Activated naive CD4-positive, alpha-beta T cell treated with anti-CD3 and anti-CD28 coated beads for 36 hours (primary cell): ENCODE results near the gene MUC20. TPM values are rescaled to one million over a fixed set of nuclear protein-coding genes. Genes with fewer than 3 reads are reported as not detected.
"Not testable (repeated sequence)": the region's sequence is repeated elsewhere in the genome, so short reads cannot be mapped to it uniquely, and the experiment has no call there.

ENCODE experiments used
- CTCF ChIA-PET: fragments of 350-600 bp; sonication (Branson Sonifier 250); formaldehyde crosslinking; loops from one replicate; lab custom pipeline; 2021; ENCODE audit warnings: antibody characterized with exemption; lab: Charles Lee
- DNase-seq: peaks from one replicate; pipeline ENCODE4 v3.0.0-alpha.2; 2020
- H3K27ac Mint-ChIP-seq: one replicate; pipeline ENCODE4 v1.8.0; 2021; ENCODE audit warnings: mild to moderate bottlenecking, mixed read lengths
- H3K27me3 Mint-ChIP-seq: one replicate; pipeline ENCODE4 v1.8.0; 2021; ENCODE audit warnings: low read depth, mixed read lengths
- H3K36me3 Mint-ChIP-seq: one replicate; pipeline ENCODE4 v1.8.0; 2021; ENCODE audit warnings: low read depth, mixed read lengths
- H3K4me1 Mint-ChIP-seq: one replicate; pipeline ENCODE4 v1.8.0; 2021; ENCODE audit warnings: low read depth, mixed read lengths
- H3K4me3 Mint-ChIP-seq: one replicate; pipeline ENCODE4 v1.8.0; 2021; ENCODE audit warnings: mild to moderate bottlenecking, moderate library complexity, mixed read lengths
- H3K9me3 Mint-ChIP-seq: one replicate; pipeline ENCODE4 v1.8.0; 2021; ENCODE audit warnings: mixed read lengths
- intact Hi-C: fragments of 100-400 bp; cut with micrococcal nuclease; formaldehyde crosslinking; loops from one replicate; pipeline ENCODE4 v1.15.1; 2023
- total RNA-seq, 2 experiments: library from RNA; stranded (reverse); gene quantifications; one replicate each; pipeline ENCODE4 v1.2.3, GENCODE V29; 2021

The MUC20 gene
- under 1 TPM; 0.43 to 0.84 TPM for total RNA-seq

- H3K4me3 Mint-ChIP-seq, CTCF ChIA-PET, H3K27ac Mint-ChIP-seq, H3K36me3 Mint-ChIP-seq, intact Hi-C loops, H3K4me1 Mint-ChIP-seq, H3K27me3 Mint-ChIP-seq, H3K9me3 Mint-ChIP-seq, DNase-seq: not testable (repeated sequence)
These were observed at the start of gene MUC20 for GRCh38 chr3:195720831-195721506. MUC20 (plus strand) TSS chr3:195720978; CDS start chr3:195721008, 30 bp downstream.

- H3K27me3 Mint-ChIP-seq, DNase-seq, CTCF ChIA-PET, H3K9me3 Mint-ChIP-seq, H3K4me3 Mint-ChIP-seq, H3K4me1 Mint-ChIP-seq, H3K27ac Mint-ChIP-seq, H3K36me3 Mint-ChIP-seq, intact Hi-C loops: not testable (repeated sequence)
These were observed 49.5 kb upstream of the MUC20 start for GRCh38 chr3:195671283-195671682.

- H3K36me3 Mint-ChIP-seq: peaks cover 11% of the 10 kb centered on the region
- H3K4me3 Mint-ChIP-seq, DNase-seq, H3K9me3 Mint-ChIP-seq, H3K4me1 Mint-ChIP-seq, intact Hi-C loops, H3K27me3 Mint-ChIP-seq, H3K27ac Mint-ChIP-seq: not testable (repeated sequence)
- CTCF ChIA-PET: interaction anchor here (0.5 kb wide), 1 partner anchor 183 kb away, joined by 3 read pairs; no protein-coding TSS in a partner anchor
These were observed 47.1 kb upstream of the MUC20 start for GRCh38 chr3:195673711-195674110.

- H3K4me3 Mint-ChIP-seq, H3K9me3 Mint-ChIP-seq, H3K27ac Mint-ChIP-seq, H3K4me1 Mint-ChIP-seq, intact Hi-C loops, DNase-seq, CTCF ChIA-PET, H3K27me3 Mint-ChIP-seq: not testable (repeated sequence)
- peaks cover 14% of the 10 kb centered on the region for H3K36me3 Mint-ChIP-seq
These were observed 42.3 kb upstream of the MUC20 start for GRCh38 chr3:195678391-195679015.

- H3K27me3 Mint-ChIP-seq, CTCF ChIA-PET, H3K4me3 Mint-ChIP-seq, DNase-seq, H3K4me1 Mint-ChIP-seq, H3K27ac Mint-ChIP-seq, intact Hi-C loops, H3K9me3 Mint-ChIP-seq: not testable (repeated sequence)
- H3K36me3 Mint-ChIP-seq: peaks cover 22% of the 10 kb centered on the region
These were observed 40.1 kb upstream of the MUC20 start for GRCh38 chr3:195680690-195681089.

- H3K4me1 Mint-ChIP-seq, CTCF ChIA-PET, H3K27me3 Mint-ChIP-seq, intact Hi-C loops, DNase-seq, H3K27ac Mint-ChIP-seq, H3K4me3 Mint-ChIP-seq, H3K9me3 Mint-ChIP-seq: not testable (repeated sequence)
- peaks cover 23% of the 10 kb centered on the region for H3K36me3 Mint-ChIP-seq
These were observed 39.2 kb upstream of the MUC20 start for GRCh38 chr3:195681458-195682103.

GRCh38 chr3:195682104-195682742, 38.6 kb upstream of the MUC20 start:
- intact Hi-C loops, DNase-seq, H3K4me1 Mint-ChIP-seq, CTCF ChIA-PET, H3K27me3 Mint-ChIP-seq, H3K4me3 Mint-ChIP-seq, H3K27ac Mint-ChIP-seq, H3K9me3 Mint-ChIP-seq: not testable (repeated sequence)
- peaks cover 26% of the 10 kb centered on the region for H3K36me3 Mint-ChIP-seq

GRCh38 chr3:195683722-195684526, 36.9 kb upstream of the MUC20 start:
- H3K4me1 Mint-ChIP-seq, H3K27me3 Mint-ChIP-seq, DNase-seq, H3K9me3 Mint-ChIP-seq, H3K27ac Mint-ChIP-seq, CTCF ChIA-PET, H3K4me3 Mint-ChIP-seq, intact Hi-C loops: not testable (repeated sequence)
- peaks cover 19% of the 10 kb centered on the region for H3K36me3 Mint-ChIP-seq

GRCh38 chr3:195684527-195685257, 36.1 kb upstream of the MUC20 start:
- H3K9me3 Mint-ChIP-seq, H3K27ac Mint-ChIP-seq, CTCF ChIA-PET, H3K4me1 Mint-ChIP-seq, DNase-seq, H3K4me3 Mint-ChIP-seq, intact Hi-C loops, H3K27me3 Mint-ChIP-seq: not testable (repeated sequence)
- peaks cover 18% of the 10 kb centered on the region for H3K36me3 Mint-ChIP-seq

GRCh38 chr3:195686537-195687208, 34.1 kb upstream of the MUC20 start:
- H3K27me3 Mint-ChIP-seq, intact Hi-C loops, H3K4me3 Mint-ChIP-seq, CTCF ChIA-PET, H3K27ac Mint-ChIP-seq, H3K4me1 Mint-ChIP-seq, H3K9me3 Mint-ChIP-seq: not testable (repeated sequence)
- peak; percentile 31 for DNase-seq
- H3K36me3 Mint-ChIP-seq: peaks cover 18% of the 10 kb centered on the region

GRCh38 chr3:195687209-195687760, 33.5 kb upstream of the MUC20 start:
- CTCF ChIA-PET: interaction anchor here (0.7 kb wide), 1 partner anchor 149 kb away, joined by 7 read pairs; no protein-coding TSS in a partner anchor
- H3K27me3 Mint-ChIP-seq, H3K27ac Mint-ChIP-seq: not testable (repeated sequence)

More at GRCh38 chr3:195687209-195687760, 33.5 kb upstream of the MUC20 start:
- peak; percentile 8 for DNase-seq
- H3K9me3 Mint-ChIP-seq, intact Hi-C loops, H3K4me1 Mint-ChIP-seq, H3K4me3 Mint-ChIP-seq: not testable (repeated sequence)
- peaks cover 19% of the 10 kb centered on the region for H3K36me3 Mint-ChIP-seq
